ENCODE data around the gene CDC25B. TPM values are rescaled to one million over a fixed set of nuclear protein-coding genes. Genes with fewer than 3 reads are reported as not detected.
A peak's percentile ranks its signal among the peaks of the same experiment; 100 is the strongest.

Gene CDC25B
- total and polyA plus RNA-seq, 2 of the 13 experiments (the other 11 are each of a cell fraction or from before 2014, with no cell fraction given) = 14.5 to 19.4 TPM

DNA sequence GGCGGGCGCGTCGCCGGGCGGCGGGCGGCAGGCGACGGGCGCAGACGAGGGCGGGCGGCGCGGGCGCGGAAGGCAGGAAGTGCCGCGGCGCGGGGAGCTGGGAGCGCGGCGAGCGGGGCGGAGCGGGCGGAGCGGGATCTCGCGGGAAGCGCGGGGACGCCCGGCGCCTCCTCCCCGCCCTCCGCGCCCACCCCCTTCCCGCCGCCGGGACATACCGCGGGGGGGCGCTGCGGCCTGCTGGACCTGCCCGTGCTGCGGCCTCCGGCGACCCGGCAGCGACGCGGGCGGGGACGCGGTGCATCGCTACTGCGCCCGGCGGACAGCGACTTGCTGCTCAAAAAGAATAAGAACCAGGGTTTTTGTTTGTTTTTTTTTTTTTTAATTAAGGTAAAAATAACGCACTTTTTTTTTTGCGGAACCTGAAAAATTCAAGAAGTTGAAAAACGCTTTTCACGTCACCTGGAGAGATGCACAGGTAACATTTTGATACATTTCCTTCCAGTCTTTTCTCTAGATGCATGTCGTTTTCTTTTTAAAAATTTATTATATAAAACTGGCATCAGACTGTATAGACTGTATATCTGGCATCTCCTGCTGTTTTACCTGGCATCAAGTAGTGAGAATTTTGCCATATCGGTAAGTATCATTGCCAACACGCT lies 9.3 kb upstream of the CDC25B start, which contains the start of gene CENPB (continued):
- TF ChIP-seq, protein P1, sequence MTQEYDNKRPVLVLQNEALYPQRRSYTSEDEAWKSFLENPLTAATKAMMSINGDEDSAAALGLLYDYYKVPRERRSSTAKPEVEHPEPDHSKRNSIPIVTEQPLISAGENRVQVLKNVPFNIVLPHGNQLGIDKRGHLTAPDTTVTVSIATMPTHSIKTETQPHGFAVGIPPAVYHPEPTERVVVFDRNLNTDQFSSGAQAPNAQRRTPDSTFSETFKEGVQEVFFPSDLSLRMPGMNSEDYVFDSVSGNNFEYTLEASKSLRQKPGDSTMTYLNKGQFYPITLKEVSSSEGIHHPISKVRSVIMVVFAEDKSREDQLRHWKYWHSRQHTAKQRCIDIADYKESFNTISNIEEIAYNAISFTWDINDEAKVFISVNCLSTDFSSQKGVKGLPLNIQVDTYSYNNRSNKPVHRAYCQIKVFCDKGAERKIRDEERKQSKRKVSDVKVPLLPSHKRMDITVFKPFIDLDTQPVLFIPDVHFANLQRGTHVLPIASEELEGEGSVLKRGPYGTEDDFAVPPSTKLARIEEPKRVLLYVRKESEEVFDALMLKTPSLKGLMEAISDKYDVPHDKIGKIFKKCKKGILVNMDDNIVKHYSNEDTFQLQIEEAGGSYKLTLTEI (CRISPR knock-in tag; conservative IDR thresholded peaks at IDR 0.05) = no peak
- peak; percentile 96 for TF ChIP-seq ZNF343 (CRISPR knock-in tag; IDR thresholded peaks at IDR 0.05)
- no peak for TF ChIP-seq CHD4 (IDR thresholded peaks at IDR 0.05; ENCODE audit: borderline replicate concordance, low read length)
- no peak for TF ChIP-seq BCL6 (CRISPR knock-in tag; IDR thresholded peaks at IDR 0.05)
- peak; percentile 72; the same call in 1 of the 2 replicates for TF ChIP-seq SP4 (CRISPR knock-in tag; IDR thresholded peaks at IDR 0.05)
- no peak for TF ChIP-seq MED8 (CRISPR knock-in tag; IDR thresholded peaks at IDR 0.05; ENCODE audit: insufficient replicate concordance)
- no peak for TF ChIP-seq ZNF337 (CRISPR knock-in tag; IDR thresholded peaks at IDR 0.05; ENCODE audit: borderline replicate concordance, low read depth)
- peak; percentile 93 for TF ChIP-seq TEAD3 (CRISPR knock-in tag; optimal IDR thresholded peaks at IDR 0.05; ENCODE audit: borderline replicate concordance)
- TF ChIP-seq, protein P2, sequence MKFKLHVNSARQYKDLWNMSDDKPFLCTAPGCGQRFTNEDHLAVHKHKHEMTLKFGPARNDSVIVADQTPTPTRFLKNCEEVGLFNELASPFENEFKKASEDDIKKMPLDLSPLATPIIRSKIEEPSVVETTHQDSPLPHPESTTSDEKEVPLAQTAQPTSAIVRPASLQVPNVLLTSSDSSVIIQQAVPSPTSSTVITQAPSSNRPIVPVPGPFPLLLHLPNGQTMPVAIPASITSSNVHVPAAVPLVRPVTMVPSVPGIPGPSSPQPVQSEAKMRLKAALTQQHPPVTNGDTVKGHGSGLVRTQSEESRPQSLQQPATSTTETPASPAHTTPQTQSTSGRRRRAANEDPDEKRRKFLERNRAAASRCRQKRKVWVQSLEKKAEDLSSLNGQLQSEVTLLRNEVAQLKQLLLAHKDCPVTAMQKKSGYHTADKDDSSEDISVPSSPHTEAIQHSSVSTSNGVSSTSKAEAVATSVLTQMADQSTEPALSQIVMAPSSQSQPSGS (CRISPR knock-in tag; IDR thresholded peaks at IDR 0.05) = no peak
- TF ChIP-seq, protein P3, sequence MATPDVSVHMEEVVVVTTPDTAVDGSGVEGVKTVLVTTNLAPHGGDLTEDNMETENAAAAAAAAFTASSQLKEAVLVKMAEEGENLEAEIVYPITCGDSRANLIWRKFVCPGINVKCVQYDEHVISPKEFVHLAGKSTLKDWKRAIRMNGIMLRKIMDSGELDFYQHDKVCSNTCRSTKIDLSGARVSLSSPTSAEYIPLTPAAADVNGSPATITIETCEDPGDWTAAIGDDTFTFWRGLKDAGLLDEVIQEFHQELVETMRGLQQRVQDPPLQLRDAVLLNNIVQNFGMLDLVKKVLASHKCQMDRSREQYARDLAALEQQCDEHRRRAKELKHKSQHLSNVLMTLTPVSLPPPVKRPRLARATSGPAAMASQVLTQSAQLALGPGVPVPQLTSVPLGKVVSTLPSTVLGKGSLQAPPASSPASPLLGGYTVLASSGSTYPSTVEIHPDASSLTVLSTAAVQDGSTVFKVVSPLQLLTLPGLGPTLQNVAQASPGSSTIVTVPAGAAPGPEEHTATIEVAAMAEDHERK (CRISPR knock-in tag; IDR thresholded peaks at IDR 0.05; ENCODE audit: low read depth) = 0 out of 2 replicates have a peak, but pooled peaks have one; percentile 31
- TF ChIP-seq ZNF296 (CRISPR knock-in tag; conservative IDR thresholded peaks at IDR 0.05) = no peak
- TF ChIP-seq ZNF274 (CRISPR knock-in tag; IDR thresholded peaks at IDR 0.05) = 0 out of 2 replicates have a peak, but pooled peaks have one; percentile 11
- no peak for TF ChIP-seq ZNF451 (CRISPR knock-in tag; IDR thresholded peaks at IDR 0.05)
- TF ChIP-seq ZNF788 (CRISPR knock-in tag; IDR thresholded peaks at IDR 0.05; ENCODE audit: borderline replicate concordance) = 0 out of 2 replicates have a peak, but pooled peaks have one; percentile 39
- no peak for TF ChIP-seq HNRNPUL1 (IDR thresholded peaks at IDR 0.05; ENCODE audit: low read depth, low read length)
- no peak for TF ChIP-seq SIN3B (IDR thresholded peaks at IDR 0.05; ENCODE audit: low read length)
- no peak for TF ChIP-seq REL (CRISPR knock-in tag; conservative IDR thresholded peaks at IDR 0.05)
- TF ChIP-seq TBX3 (IDR thresholded peaks at IDR 0.05; ENCODE audit: borderline replicate concordance) = no peak
- no peak for TF ChIP-seq ZFAT (CRISPR knock-in tag; conservative IDR thresholded peaks at IDR 0.05)
- TF ChIP-seq CBX5 (CRISPR knock-in tag; IDR thresholded peaks at IDR 0.05; ENCODE audit: borderline replicate concordance) = no peak
- TF ChIP-seq ZBTB8A (CRISPR knock-in tag; IDR thresholded peaks at IDR 0.05; ENCODE audit: borderline replicate concordance, low read depth) = no peak
- TF ChIP-seq ZBTB1 (CRISPR knock-in tag; IDR thresholded peaks at IDR 0.05; ENCODE audit: borderline replicate concordance) = no peak
- no peak for TF ChIP-seq DMAP1 (CRISPR knock-in tag; IDR thresholded peaks at IDR 0.05)
- TF ChIP-seq ZNF607 (CRISPR knock-in tag; IDR thresholded peaks at IDR 0.05; ENCODE audit: borderline replicate concordance) = no peak
- no peak for TF ChIP-seq ZNF496 (CRISPR knock-in tag; IDR thresholded peaks at IDR 0.05; ENCODE audit: insufficient replicate concordance)

Measured in HepG2 (cell line).